ENCODE measurements around the gene ACSF2. TPM values are rescaled to one million over a fixed set of nuclear protein-coding genes. Genes with fewer than 3 reads are reported as not detected.

ACSF2 gene
- total and polyA plus RNA-seq, 2 of the 13 experiments (the other 11 are each of a cell fraction or from before 2014, with no cell fraction given): 87.3 to 109 TPM

DNA sequence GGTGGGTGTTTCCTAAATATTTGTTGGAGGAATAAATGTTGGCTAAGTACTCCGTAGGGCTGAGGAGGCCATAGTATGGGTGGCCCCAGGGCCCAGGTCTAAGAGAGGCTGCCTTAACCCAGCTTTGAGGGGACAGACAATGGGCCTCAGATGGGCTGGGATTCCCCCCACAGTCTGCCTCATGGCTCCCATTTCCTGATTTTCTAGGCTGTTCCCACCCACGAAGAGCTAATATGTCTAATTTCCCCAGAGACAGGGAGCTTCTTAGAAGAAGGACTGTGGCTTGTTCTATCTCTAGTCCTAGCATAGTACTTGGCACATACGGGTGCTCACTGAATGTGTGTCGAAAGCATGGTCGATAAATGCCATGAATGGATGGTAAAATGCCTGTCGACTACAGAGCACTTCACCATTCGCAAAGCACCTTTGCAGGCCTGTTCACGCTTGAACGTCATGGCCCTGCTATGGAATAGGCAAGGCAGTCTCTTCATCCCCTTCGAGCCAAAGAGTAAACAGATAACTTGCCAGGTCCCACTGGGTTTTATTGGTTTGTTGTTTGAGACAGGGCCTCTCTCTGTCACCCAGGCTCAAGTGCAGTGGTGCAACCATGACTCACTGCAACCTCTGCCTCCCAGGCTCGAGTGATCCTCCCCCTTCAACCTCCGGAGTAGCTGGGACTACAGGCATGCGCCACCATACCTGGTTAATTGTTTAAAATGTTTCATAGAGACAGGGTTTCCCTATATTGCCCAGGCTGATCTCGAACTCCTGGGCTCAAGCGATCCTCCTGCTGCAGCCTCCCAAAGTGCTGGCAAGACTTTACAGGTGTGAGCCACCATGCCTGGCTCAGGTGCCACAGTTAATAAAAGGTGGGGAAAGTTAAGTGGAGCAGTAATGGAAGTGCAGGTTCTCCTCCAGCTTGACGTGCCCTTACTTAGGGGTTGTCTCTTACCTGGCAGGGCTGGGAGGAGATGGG is 33.0 kb downstream of the ACSF2 start:
- in situ Hi-C loops (cut with HindIII; ENCODE audit: extremely low pct_ligation_motif_present, low pct_unique_long_range_greater_than_20kb): no loop called here
- ChIA-PET POLR2A (interaction anchor here (0.7 to 2.8 kb wide), 11 partner anchors 9 to 233 kb away, joined by 3 to 23 read pairs (median 6); partner anchors contain the start of genes ACSF2, CHAD and LRRC59), CTCF (ENCODE audit: low intra/inter-chr PET ratio, low total read pairs) (no interaction called here)
- peaks cover 10 to 24% of the 10 kb centered on the region in 2 experiments; a peak in 4 of 5 replicates for H3K36me3 ChIP-seq (replicated peaks in 1 of 2; ENCODE audit: control insufficient read depth in 1 of 2, insufficient read depth in 2 of 2, low read length in 2 of 2)
- H3K9me3 ChIP-seq (ENCODE audit: low read length): no peaks in the 10 kb centered on the region
- peaks cover 24% of the 10 kb centered on the region for H3K4me1 ChIP-seq (ENCODE audit: insufficient read depth, low read length)
- BruUV-seq (replicated peaks): no TSS peak
- H4K20me1 ChIP-seq (ENCODE audit: insufficient read depth, low read length): no peaks in the 10 kb centered on the region; the same call in 1 of the 2 replicates
- H3K9ac ChIP-seq (ENCODE audit: insufficient read depth, low read depth, low read length): peak overlapping the region; percentile 17; the same call in 1 of the 2 replicates
- intact Hi-C loops (cut with micrococcal nuclease; ENCODE audit: unreplicated experiment): loop anchor here (1.0 kb wide), 1 partner anchor 63 kb away; no protein-coding TSS in a partner anchor
- peak overlapping the region in 1 of 3 experiments; percentile 18; a peak in 1 of 6 replicates for H3K4me3 ChIP-seq (replicated peaks in 1 of 3; ENCODE audit: insufficient read depth in 1 of 3, low read depth in 2 of 3, low read length in 3 of 3)
- H3K4me2 ChIP-seq (ENCODE audit: low read depth, low read length): peak overlapping the region; percentile 62
- H3K27ac ChIP-seq (ENCODE audit: extremely low read length, insufficient read depth, low read length): peak overlapping the region; percentile 41
- H3K27me3 ChIP-seq (ENCODE audit: control insufficient read depth in 1 of 2, insufficient read depth in 2 of 2, low read length in 2 of 2): no peaks in the 10 kb centered on the region
- no peaks in the 10 kb centered on the region for H3K79me2 ChIP-seq (ENCODE audit: insufficient read depth, low read length)
- no peak overlapping the region for H2AFZ ChIP-seq (ENCODE audit: low read length)
- peak; percentile 95 for DNase-seq (ENCODE audit: low spot score)
- ATAC-seq: peak; percentile 89
- WGBS (ENCODE audit: low lambda C conversion rate): 21% methylated on average over 15 of the region's 16 CpGs
- FAIRE-seq: peak; percentile 96
- TF ChIP-seq KDM5B (CRISPR knock-in tag; IDR thresholded peaks at IDR 0.05; ENCODE audit: borderline replicate concordance) (peak; percentile 23; the same call in 1 of the 2 replicates), ZNF607 (CRISPR knock-in tag; IDR thresholded peaks at IDR 0.05; ENCODE audit: borderline replicate concordance) (no peak), ZBTB8A (CRISPR knock-in tag; IDR thresholded peaks at IDR 0.05; ENCODE audit: borderline replicate concordance, low read depth) (no peak), NFKB2 (CRISPR knock-in tag; IDR thresholded peaks at IDR 0.05; ENCODE audit: borderline replicate concordance) (no peak; the same call in 1 of the 2 replicates), ZNF160 (CRISPR knock-in tag; IDR thresholded peaks at IDR 0.05) (no peak), HMGA1 (CRISPR knock-in tag; conservative IDR thresholded peaks at IDR 0.05) (no peak), KAT2B (IDR thresholded peaks at IDR 0.05; ENCODE audit: borderline replicate concordance, low read depth, low read length) (no peak), BRCA1 (CRISPR knock-in tag; IDR thresholded peaks at IDR 0.05) (no peak), EED (CRISPR knock-in tag; IDR thresholded peaks at IDR 0.05) (peak; percentile 82)
- TF ChIP-seq, protein P1, sequence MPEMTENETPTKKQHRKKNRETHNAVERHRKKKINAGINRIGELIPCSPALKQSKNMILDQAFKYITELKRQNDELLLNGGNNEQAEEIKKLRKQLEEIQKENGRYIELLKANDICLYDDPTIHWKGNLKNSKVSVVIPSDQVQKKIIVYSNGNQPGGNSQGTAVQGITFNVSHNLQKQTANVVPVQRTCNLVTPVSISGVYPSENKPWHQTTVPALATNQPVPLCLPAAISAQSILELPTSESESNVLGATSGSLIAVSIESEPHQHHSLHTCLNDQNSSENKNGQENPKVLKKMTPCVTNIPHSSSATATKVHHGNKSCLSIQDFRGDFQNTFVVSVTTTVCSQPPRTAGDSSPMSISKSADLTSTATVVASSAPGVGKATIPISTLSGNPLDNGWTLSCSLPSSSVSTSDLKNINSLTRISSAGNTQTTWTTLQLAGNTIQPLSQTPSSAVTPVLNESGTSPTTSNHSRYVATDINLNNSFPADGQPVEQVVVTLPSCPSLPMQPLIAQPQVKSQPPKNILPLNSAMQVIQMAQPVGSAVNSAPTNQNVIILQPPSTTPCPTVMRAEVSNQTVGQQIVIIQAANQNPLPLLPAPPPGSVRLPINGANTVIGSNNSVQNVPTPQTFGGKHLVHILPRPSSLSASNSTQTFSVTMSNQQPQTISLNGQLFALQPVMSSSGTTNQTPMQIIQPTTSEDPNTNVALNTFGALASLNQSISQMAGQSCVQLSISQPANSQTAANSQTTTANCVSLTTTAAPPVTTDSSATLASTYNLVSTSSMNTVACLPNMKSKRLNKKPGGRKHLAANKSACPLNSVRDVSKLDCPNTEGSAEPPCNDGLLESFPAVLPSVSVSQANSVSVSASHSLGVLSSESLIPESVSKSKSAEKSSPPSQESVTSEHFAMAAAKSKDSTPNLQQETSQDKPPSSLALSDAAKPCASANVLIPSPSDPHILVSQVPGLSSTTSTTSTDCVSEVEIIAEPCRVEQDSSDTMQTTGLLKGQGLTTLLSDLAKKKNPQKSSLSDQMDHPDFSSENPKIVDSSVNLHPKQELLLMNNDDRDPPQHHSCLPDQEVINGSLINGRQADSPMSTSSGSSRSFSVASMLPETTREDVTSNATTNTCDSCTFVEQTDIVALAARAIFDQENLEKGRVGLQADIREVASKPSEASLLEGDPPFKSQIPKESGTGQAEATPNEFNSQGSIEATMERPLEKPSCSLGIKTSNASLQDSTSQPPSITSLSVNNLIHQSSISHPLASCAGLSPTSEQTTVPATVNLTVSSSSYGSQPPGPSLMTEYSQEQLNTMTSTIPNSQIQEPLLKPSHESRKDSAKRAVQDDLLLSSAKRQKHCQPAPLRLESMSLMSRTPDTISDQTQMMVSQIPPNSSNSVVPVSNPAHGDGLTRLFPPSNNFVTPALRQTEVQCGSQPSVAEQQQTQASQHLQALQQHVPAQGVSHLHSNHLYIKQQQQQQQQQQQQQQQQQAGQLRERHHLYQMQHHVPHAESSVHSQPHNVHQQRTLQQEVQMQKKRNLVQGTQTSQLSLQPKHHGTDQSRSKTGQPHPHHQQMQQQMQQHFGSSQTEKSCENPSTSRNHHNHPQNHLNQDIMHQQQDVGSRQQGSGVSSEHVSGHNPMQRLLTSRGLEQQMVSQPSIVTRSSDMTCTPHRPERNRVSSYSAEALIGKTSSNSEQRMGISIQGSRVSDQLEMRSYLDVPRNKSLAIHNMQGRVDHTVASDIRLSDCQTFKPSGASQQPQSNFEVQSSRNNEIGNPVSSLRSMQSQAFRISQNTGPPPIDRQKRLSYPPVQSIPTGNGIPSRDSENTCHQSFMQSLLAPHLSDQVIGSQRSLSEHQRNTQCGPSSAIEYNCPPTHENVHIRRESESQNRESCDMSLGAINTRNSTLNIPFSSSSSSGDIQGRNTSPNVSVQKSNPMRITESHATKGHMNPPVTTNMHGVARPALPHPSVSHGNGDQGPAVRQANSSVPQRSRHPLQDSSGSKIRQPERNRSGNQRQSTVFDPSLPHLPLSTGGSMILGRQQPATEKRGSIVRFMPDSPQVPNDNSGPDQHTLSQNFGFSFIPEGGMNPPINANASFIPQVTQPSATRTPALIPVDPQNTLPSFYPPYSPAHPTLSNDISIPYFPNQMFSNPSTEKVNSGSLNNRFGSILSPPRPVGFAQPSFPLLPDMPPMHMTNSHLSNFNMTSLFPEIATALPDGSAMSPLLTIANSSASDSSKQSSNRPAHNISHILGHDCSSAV (CRISPR knock-in tag; IDR thresholded peaks at IDR 0.05; ENCODE audit: borderline replicate concordance): no peak
- TF ChIP-seq, protein P2, sequence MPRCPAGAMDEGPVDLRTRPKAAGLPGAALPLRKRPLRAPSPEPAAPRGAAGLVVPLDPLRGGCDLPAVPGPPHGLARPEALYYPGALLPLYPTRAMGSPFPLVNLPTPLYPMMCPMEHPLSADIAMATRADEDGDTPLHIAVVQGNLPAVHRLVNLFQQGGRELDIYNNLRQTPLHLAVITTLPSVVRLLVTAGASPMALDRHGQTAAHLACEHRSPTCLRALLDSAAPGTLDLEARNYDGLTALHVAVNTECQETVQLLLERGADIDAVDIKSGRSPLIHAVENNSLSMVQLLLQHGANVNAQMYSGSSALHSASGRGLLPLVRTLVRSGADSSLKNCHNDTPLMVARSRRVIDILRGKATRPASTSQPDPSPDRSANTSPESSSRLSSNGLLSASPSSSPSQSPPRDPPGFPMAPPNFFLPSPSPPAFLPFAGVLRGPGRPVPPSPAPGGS (CRISPR knock-in tag; IDR thresholded peaks at IDR 0.05): no peak

All from HepG2 (cell line).